GM18502 (cell line): ENCODE measurements around the gene PRIM1.

Source experiments
- ATAC-seq: cut with Tn5 transposase; IDR thresholded peaks from one replicate; pipeline ENCODE4 v1.9.1; 2021; ENCODE audit warnings: mild to moderate bottlenecking; ENCODE audit not compliant: unreplicated experiment, poor library complexity

PRIM1 gene

DNA sequence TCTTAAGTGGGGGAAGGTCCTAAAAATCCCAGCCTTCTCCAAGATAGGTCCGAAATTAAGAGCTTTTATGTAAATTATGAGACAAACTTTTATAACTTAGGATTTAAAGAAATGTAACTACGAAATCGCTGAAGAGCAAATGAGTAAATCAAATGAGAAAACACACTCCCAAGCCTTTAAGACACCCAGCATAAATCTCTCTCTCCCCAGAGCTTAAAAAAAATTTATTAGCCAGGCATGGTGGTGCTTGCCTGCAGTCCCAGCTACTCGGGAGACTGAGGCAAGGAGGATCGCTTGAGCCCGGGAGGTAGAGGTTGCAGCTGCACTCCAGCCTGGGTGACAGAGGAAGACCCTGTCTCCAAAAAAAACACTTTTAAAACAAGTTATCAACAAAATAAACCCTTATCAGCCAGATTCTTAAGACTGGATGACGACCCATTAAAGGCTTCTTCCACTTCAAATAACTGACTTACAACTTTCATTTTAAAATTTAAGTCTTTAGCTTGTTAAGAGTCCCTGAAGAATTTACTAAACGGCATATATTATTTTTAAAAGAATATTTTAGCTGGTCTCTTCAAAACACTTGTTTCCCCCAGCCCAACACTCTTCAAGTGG lies 67.3 kb downstream of the PRIM1 start:
- ATAC-seq = no peak

DNA sequence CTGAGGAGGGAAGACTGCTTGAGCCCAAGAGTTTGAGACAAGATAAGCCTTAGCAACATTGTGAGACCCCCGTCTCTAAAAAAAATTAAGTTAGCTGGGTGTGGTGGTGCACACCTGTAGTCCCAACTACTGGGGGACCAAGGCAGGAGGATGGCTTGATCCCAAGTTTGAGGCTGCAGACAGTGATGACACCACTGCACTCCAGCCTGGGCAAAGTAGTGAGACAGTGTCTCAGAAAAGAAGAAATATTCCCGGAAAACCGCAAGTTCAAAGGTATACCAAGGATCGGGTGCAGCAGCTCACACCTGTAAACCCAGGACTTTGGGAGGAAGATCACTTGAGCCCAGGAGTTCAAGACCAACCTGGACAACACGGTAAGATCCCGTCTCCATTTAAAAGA lies 69.8 kb downstream of the PRIM1 start:
- no peak for ATAC-seq
